CD4-positive, alpha-beta T cell treated with Interferon alpha-2 for 1 hour (primary cell): ENCODE results near the gene ACSL3.
"Not testable (repeated sequence)": the region's sequence is repeated elsewhere in the genome, so short reads cannot be mapped to it uniquely, and the experiment has no call there.

Source experiments
- DNase-seq, 2 donors: peaks; one replicate each; pipeline ENCODE4 v3.0.0-alpha.2; 2020 to 2022

Gene ACSL3

DNA sequence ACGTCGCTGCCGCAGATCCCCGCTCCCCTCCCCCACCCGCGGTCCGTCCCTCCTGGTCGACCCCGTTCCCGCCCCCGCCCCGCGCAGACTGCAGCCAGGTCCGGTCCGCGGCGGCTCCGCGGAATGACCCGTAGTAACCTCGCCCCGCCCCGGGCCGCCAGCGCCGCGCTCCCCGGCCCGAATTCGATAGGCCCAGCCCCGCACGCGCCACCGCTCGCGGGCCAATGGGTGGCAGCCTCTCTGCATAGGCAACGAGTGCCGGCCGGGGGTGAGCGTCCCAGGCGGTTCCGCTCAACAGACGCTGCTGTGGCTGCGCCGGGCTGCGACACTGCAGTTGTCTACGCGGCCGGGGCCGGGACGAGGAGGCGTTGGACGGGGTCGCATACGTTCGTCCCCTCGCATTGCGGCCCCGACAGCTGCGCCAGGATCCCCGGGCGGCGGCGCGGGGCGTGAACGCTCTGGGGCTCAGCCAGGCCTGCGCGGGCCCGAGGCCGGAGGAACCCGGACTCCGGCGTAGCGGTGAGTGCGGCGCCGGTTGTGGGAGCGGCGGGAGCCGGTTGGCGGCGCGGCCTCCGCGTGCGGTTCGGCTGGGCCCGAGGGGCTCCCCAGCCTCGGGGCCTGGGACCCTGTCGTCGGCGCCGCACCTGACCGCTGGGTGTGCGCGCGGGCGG is at the start of gene ACSL3:
TSS of gene ACSL3 (plus strand) at position 297 of the 671 bp plus-strand sequence. CDS start 47,737 bp downstream, outside the sequence.
- DNase-seq = peak; percentile 89 to 91

DNA sequence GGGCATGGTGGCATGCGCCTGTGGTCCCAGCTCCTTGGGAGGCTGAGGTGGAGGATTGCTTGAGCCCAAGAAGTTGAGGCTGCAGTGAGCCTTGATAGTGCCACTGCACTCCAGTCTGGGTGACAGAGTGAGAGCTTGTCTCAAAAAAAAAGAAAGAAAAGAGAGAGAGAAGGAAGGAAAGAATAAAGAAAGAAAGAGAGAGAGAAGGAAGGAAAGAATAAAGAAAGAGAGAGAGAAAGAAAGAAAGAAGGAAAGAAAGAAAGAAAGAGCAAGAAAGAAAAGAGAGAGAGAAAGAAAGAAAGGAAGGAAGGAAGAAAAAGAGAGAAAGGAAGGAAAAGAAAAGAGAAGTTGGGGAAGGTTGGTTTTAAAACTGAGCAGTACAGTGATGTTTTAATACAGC is 49.0 kb upstream of the ACSL3 start:
- no peak for DNase-seq

DNA sequence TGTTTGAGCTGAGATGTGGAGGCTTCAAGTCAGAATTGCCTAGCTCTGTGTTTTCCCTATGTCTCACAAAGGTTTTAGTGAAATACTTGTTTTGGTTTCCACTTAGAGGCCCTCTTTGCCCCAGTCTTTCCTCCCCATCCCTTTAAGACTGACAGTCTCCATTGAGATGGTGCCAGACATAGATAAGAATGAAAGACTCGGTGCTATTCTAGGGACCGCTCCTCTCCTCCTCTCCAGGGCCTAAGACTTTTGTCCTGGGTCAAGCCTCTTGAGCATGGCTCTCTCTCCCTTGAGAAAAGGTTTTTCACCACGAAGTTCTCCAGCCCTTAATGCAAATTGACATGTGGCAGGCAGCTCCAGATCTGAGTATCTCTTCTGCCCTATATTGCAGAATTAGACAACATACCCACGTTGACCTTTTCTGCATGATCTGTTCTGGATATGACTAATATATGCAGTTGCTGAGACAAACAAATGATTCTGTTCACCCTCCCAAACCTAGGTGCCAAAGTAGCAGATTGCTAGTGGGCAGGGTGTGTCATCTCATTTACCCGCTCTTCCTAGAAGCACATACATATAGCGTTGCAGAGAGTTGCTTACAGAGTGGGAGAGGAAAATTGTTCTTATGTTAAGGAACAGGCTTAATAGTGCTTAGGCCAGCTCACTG is 47.5 kb upstream of the ACSL3 start:
- DNase-seq = no peak

DNA sequence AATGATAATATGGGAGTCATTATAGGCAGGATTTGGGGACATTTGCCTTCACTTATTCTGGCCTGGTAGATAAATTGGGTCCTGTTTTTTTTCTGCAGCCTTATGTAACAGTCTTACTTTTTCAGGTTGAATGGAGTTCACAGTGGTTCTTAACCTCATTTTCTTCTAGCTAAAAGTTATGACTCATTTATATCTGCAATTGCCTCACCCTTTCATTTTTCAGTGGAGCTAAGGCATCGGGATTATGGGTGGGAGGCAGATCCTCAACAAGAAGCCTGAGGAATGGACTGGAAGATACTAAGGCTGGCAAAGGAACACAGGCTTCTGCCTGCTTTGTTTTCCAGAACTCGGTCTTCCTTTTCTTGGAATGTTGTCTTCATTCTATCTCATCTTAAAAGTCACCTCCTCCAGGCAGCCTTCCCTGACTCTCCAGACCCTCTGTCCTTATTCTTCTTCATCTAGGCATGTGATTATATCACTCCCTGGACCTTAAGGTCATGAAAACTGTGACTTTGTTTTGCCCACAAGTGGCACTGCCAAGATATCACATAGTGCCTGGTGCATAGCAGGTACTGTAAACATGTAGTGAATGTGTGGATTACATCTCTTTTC is 41.0 kb upstream of the ACSL3 start:
- no peak for DNase-seq

DNA sequence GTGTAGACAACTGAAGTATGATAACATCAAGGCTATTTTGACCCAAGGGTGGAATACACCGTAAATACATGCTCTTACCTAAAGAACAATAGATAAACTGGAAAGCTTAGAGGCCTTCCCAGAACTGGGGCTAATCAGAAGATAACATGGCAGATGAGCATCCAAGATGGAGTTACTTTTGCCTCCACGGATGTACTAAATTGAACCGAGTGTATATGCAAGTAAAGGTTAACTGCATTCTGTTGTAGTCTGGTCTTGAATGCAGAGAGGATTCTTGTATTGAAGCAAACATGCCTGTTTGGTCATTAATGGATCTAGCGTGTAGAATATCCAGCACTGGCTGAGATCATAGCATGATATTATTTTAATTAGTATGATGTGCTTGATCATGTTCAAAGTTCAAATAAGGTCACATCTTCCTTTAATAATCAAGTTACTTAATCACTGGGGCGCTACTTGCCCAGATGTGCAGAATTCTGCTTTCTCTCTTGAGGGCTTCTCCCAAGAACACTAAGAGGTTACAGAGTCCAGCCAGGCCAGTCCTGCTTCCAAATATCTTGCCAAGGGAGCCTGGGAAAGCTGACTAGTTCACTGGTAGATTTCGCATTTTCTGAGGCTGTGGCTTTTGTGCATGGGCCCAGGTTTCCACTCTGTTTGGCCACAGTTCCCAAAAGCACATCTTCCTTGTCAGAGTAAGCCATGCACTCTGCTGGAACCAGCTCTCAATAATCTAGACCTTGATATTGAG is 37.5 kb upstream of the ACSL3 start:
- no peak for DNase-seq

DNA sequence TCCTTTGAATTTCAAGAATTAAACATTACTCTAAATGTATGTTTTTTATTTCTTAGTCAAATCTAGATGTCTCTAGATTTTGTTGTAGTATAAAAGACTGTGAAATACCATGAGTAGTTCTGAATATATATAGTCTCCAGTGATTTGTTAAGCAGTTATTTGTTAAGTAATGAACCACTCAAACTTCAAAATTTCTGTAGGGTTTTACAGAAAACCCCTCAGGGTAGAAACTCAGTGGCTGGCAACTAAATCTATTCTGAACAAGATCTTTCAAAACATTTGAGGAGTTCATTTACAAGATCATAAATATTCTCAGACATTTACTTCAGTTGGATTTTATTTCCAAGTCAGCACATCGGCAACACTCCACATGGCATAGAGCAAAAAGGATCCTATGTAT is 35.8 kb upstream of the ACSL3 start:
- no peak for DNase-seq

DNA sequence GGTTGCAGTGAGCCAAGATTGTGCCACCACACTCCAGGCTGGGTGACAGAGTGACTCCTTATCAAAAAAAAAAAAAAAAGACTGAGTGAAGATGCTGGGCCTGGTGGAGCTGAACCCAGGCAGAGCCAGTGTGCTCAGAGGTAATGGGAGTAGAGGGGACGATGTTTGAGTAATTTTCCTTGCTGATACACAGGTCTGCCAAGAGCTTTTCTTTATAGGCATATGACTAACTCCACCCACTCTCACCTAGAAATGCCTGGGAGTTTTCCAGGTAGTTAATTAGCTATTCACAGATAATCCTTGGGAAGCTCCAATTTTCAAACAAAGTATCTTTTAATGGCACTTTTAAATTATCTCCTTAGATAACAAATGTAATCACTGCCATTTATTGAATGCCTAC is 33.4 kb upstream of the ACSL3 start:
- DNase-seq = no peak

DNA sequence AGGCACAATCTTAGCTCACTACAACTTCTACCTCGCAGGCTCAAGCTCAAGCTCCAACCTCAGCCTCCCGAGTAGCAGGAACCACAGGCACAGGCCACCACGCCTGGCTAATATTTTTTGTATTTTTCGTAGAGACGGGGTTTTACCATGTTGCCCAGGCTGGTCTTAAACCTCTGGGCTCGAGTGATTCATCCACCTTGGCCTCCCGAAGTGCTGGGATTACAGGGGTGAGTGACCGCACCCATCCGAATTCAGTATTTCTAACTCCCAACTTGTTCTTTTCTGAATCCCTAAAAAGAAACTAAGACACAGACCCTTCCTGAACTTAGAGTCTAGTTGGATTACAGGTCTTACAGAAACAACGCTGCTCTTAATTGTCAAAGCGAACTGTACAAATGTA is 32.3 kb upstream of the ACSL3 start:
- DNase-seq = no peak

DNA sequence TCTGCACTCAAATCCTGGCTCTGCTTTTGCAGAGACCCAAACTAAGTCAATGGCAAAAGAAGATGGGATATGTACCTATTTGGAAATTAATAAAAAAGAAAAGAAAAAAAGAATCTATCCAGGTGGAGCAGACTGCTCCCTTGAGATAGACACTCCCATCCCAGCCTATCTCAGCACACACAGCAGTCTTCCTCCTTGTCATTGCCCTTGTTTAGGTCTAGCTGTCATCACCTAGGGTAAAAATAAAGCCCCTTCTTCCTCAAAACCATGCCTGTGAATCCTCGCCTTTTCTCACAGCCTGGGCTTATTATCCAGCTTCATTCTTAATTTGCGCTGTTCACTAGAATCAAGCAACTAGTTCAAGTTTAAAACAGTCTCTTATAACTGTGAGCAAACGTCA is 30.7 kb upstream of the ACSL3 start:
- DNase-seq = no peak

DNA sequence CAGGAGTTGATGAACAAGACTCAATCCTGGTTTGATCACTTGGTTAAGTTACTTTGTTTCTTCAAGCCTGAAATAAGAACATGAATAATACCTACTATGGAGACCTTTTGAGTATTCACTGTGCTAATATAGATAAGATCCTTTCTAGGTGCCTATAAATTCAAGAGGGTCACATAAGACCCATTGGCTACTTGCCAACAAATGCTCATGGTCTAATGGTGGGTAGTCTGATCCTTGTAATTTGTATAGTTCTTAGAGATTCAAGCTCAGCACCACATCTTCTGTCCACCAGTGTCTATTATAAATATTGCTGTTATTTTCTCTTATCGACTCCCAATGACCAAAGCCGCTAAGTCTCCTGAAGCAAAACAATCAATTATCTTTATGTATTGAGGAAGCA is 27.4 kb upstream of the ACSL3 start:
- DNase-seq = no peak

DNA sequence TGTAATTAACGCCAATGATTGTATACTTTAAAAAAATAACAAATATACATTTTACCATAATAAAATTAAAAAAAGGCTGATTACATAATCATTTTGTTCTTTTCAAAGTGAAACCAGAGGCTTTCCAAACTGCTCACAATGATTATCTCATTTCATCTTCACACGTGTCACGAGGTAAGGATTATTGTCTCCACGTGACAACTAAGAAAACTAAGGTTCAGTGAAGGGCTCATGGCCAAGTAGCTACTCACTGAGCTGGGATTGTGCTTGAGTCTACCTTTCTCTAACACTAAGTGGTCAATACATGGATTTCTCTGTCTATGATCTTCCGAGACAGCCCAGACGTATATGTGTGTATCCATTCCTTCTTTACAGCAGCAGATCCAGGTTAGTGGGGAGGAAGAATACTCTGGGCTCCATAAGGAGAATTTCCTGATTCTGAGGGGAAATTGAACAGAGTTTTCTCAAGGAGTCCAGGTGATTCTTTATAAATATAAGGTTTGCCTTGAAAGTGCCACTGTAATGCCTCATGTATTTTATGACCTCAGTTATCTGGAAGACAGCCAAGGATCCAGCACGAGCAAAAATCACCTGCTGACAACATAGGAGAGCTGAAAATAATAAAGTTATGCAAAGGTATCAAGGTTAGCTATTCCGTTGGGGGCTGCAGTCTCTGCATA is 25.6 kb upstream of the ACSL3 start:
- DNase-seq = no peak

DNA sequence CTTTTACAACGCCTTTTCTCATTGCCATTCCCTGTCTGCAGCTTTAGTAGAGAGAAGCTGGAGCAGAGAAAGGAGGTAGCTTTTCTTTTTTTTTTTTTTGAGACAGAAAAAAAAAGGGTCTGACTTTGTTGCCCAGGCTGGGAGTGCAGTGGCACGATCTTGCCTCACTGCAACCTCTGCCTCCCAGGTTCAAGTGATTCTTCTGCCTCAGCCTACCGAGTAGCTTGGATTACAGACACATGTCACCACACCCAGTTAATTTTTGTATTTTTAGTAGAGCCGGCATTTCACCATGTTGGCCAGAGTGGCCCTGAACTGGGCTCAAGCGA is 25.0 kb upstream of the ACSL3 start:
- no peak for DNase-seq

DNA sequence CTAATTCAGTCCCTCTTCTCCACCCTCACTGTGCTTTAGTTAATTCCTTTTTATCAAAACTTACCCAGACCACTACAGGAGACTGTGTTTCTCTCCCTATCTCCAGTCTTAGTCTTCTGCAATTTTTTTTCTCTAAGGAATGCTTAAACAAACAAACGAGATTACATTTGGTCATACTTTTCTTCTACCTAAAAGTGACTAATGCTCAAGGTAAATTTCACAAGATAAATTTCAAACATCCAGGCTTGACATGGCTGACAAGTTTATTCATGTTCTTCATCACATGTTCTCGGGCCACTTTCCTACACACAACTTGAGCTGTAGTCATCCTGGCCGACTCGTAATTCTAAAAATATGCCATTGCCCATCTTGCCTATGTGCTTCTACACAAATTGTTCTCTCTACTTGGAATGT is 23.2 kb upstream of the ACSL3 start:
- no peak for DNase-seq

DNA sequence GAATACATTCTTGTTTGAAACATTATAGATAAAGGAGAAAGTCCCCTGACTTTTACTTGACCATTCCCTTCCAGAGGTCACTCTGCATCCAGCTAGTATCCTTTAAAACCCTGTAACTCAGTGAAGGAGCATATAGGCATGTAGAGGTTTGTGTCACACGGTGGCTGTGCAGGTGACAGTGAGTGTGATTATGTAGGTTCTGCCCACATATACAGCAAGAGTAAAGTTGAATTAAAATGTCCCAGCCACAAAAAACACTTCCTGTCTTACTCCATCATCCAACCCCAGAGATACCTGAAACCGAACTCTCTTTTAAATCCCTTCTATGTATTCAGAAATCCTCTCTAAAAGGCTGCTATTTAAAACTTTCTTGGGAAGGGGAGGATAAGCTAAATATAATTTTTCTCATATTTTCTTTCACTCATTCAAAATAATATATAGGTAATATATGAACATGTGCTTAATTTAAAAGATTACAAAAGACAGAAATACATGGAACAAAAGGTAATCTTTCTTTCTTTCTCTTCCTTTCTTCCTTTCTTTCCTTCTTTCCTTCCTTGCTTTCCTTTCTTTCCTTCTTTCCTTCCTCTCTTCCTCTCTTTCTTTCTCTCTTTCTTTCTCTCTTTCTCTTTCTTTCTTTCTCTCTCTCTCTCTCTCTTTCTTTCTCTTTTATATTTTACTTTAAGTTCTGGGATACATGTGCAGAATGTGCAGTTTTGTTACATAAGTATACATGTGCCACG is 20.6 kb upstream of the ACSL3 start:
- no peak for DNase-seq

DNA sequence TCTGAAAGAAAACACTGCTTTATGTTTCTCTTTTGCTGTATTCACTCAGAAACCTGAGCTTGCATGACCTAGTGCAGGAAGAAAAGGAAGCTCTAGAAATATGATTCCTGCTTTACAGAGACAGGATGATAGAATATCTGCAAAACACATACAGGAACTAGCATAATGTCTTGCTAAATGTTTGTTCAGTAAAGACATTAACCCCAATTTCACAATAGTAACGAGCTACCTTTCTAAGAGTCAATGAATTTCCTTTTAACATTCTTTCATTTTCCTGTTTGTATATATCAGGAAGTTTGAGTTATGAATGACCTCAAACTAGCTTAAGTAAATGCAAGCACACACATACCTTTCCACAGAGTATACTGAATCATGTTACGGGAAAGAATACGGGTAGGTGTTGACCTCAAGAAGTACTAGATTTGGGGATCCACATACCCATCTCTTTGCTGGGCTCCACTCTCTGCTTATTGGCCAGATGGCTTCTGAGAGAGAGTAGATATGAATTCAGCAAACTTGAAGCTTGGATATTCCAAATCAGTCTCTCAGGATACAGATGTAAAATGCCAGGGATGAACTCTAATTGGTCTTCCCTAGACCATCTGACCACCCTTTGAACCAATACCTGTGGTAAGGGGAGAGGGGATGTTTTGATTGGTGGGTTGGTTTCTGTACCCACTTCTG is 18.2 kb upstream of the ACSL3 start:
- no peak for DNase-seq

DNA sequence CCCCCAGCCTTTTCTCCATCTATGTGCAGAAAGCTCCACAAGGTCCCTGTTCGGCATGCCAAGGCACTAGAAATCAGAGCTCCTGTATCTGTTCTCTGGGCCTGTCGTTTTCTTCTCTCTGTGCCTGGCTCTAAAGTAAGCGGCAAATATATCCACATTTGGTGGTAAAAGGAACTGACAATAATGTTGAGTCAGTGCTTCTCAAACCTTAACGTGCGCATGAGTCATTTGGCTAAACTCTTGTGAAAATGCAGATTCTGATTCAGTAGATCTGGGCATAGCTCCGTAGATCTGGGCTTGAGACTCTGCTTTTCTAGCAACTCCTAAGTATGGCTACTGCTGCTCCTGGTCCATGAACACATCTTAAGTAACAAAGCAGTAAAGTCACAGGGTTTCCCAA is 16.5 kb upstream of the ACSL3 start:
- peak in 1 of 2 donors; percentile 36 for DNase-seq

DNA sequence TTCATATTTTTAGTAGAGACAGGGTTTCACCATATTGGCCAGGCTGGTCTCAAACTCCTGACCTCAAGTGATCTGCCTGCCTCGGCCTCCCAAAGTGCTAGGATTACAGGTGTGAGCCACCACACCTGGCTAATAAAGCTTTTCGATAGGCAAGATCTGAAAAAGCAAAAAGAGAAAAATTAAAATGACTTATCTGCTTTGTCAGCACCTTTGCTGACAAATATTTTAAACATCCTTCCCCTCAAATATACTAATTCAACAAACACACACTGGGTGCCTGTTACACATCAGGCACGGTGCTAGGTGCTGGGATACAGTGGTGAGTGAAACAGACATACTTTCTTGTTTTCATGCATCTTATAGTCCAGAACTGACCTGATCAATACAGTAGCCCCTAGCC is 15.5 kb upstream of the ACSL3 start:
- not testable (repeated sequence) for DNase-seq

DNA sequence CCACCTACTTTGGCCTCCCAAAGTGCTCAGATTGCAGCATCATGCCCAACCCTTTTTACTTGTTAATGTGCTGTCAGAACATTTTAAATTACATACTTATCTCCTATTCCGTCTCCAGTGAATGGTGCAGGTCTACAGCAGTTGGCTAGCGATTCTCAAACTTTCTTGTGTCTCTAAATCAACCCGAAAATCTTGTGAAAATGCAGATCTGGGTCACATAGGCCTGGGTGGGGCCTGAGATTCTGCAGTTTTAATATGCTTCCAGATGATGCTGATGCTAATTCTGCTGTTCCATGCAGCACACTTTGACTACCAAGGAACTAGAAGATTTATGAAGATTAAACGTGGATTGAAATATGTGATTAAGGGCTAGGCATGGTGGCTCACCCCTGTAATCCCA is 14.8 kb upstream of the ACSL3 start:
- no peak for DNase-seq

DNA sequence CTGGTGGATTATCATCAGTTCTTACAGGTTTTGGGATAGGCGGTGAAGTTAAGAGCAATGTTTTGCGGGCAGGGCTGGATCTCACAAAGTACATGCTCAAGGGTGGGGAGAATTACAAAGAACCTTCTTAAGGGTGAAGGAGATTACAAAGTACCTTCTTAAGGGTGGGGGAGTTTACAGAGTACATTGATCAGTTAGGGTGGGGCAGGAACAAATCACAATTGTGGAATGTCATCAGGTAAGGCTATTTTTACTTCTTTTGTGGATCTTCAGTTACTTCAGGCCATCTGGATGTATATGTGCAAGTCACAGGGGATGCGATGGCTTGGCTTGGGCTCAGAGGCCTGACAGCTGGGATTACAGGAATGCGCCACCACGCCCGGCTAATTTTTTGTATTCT is 12.8 kb upstream of the ACSL3 start:
- DNase-seq = not testable (repeated sequence)

DNA sequence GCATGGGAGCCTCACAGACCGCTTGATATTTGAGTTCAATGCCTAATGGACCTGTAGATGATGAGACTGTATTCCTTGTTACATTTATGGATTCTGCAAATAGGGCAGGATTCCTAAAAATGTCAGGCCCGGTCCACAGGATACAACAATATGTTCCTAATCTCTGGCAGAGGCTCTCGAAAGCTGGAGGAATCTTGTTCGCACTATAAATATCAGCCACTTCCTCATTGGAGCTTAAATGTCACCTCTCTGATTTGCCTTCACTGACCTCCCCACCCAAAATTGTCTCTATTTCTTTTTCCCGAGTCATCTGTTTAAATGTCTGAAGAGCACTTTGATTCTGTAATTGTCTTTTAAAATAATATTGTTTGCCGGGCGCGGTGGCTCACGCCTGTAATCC is 12.0 kb upstream of the ACSL3 start:
- DNase-seq = no peak

DNA sequence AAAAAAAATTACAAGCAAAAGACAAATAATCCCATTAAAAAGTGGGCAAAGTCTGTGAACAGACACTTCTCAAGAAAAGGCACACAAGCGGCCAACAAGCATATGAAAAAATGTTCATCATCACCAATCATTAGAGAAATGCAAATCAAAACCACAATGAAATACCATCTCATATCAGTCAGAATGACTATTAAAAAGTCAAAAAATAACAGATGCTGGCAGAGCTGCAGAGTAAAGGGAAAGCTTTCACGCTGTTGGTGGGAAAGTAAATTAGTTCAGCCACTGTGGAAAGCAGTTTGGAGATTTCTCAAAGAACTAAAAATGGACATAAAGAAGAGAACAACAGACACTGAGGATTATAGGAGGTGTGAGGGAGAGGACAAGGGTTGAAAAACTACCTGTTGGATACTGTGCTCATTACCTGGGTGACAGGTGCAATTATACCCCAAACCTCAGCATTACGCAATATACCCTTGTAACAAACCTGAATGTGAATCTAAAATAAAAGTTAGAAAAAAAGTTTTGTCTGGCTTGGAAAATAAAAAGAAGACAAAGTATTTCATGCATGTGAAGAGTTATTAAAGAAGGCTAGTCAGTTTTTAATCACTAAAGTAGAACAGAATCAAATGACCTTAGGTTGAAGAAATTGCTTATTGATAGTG is 8.7 kb upstream of the ACSL3 start:
- no peak for DNase-seq
